ENCODE measurements around the gene DEPDC7.
"Not testable (repeated sequence)": the region's sequence is repeated elsewhere in the genome, so short reads cannot be mapped to it uniquely, and the experiment has no call there.

DEPDC7 gene

DNA sequence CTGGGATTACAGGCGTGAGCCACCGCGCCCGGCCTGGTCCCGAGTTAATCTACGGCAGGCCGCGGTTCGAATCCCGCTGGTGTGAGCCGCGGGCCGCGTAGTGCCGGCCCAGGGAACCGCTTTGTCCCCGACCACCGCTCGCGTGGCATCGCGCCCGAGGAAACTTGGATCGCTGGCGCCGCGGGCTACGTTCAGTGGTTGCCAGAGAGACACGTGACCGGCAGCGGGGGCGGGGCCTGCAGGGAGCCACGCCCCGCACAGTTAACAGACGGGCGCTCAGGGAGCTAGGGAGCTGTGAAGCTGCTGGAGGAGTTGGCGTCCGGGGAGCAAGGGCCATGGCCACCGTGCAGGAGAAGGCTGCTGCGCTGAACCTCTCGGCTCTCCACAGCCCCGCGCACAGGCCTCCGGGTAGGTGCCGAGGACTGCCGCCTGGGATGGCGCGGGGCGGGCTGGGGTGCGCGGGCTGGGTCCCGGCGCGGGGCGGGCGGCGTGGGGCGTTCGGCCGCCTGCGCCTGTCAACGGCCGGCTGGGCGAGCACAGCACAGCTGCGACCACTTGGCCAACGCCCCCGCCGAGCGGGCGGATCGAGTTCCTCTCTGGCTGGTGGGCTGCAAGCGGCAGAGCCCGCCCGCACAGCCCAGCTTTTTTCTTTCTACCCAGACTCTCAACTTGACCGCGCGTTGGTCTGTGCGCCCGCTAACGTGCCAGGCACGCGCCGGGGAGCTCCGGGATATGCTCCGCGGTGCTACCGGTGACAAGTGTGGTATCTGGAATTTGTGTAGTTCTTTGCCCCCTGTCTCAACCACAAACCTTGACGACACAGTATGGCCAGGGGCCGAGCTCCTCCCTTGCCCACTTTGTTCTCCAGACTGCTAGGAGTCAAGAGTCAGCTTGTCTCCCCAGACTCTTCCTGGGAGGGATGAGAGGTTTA is at the start of gene DEPDC7:
Gene DEPDC7 (plus strand): TSS at position 258 of the 931 bp plus-strand sequence. CDS start 78 bp downstream, at position 336.
- DNase-seq (ENCODE audit: low spot score): peak; percentile 85

DNA sequence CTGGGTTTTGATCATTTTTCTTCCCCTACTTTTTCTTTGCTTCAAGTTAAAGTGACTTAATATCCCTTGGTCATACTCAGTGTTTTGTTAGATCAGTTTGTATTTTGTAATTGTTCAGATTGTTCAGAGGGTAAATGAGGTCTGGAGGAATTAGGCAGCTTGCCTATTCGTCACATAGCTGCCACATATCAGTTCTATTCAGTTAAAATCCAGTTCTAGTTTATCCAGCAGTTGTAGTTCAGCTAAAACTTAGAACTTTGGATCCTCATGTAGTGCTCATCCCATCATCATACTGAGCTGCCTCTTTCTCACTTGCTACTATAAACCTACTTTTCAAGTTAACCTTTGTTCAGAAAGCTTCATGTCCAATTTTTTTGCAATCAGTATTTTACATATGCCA is 47.1 kb upstream of the DEPDC7 start:
- no peak for DNase-seq (ENCODE audit: low spot score)

DNA sequence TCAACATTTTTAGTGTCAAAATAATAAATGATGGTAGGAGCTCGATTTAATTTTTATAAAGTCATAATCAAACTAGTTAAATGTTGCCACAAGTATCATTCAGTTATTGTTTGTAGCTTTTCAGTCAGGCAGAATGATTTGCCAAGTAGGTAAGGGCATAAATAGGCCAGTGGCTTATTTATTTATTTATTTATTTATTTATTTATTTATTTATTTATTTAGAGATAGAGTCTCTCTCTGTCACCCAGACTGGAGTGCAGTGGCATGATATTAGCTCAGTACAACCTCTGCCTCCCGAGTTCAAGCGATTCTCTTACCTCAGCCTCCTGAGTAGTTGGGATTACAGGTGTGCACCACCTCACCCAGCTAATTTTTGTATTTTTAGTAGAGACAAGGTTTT is 43.4 kb upstream of the DEPDC7 start:
- not testable (repeated sequence) for DNase-seq (ENCODE audit: low spot score)

DNA sequence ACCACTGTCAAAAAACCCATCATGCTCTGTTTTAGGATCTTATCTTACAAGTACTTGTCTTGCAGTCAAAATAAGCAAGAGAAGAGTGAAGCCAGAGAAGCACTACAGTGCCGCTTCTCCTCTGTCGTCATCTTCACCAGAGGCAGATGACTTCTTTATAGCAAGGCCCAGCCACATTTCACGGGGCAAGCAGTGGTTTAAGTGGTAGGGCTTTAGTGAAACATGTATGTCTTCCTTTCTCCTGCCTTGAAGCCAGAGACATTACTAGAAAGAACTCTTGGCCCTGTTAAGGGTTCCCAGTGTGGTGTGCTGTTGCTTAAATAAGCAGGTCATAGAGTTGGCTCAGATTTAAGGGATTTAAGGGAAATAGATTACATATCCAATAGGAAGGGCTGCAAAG is 42.9 kb upstream of the DEPDC7 start:
- DNase-seq (ENCODE audit: low spot score): no peak

DNA sequence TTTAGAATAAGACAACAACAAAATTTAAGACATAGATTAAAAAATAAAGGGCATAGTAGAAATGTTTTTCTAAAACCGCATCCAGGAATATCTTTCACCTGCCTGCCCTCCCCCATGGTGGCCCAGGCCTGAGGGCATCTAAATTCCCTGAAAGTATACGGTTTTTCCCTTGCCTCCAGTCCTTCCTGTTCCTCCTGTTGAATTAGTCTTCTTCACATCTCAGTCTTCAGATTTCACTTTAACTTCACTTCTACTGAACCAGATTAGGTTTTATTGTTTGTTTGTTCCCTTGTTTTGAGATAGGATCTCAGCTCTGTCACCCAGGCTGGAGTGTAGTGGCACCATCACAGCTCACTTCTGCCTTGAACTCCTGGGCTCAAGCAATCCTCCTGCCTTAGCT is 33.1 kb upstream of the DEPDC7 start:
- no peak for DNase-seq (ENCODE audit: low spot score)

DNA sequence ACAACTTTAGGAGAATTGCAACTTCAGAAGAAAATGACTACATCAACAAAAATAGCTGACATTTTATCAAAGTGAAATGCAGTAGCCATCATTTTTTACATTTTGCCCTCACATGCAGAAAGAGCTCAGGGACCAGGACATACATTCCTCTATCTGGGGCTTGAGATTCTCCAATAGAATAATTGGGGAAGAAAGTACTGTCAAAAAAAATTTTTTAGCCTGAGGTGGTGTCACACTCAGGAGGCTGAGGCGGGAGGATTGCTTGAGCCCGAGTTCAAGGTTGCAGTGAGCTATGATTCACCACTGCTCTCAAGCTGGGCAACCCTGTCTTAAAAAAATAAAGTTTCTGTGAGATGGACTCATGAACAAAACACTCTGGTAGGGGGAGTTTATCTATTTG is 32.2 kb upstream of the DEPDC7 start:
- no peak for DNase-seq (ENCODE audit: low spot score)

DNA sequence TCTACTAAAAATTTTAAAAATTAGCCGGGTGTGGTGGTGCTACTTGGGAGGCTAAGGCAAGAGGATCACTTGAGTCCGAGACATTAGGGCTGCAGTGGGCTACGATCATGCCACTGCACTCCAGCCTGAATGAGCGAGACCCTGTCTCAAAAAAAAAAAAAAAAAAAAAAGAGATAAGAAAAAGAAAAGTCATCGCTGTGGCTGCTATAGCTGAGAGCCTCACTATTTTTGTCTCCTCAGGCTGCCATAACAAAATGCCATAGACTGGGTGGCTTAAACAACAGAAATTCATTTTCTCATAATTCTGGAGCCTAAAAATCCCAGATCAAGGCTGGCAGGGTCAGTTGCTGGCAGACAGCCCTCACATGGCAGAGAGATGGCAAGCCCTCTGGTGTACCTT is 30.1 kb upstream of the DEPDC7 start:
- DNase-seq (ENCODE audit: low spot score): no peak

DNA sequence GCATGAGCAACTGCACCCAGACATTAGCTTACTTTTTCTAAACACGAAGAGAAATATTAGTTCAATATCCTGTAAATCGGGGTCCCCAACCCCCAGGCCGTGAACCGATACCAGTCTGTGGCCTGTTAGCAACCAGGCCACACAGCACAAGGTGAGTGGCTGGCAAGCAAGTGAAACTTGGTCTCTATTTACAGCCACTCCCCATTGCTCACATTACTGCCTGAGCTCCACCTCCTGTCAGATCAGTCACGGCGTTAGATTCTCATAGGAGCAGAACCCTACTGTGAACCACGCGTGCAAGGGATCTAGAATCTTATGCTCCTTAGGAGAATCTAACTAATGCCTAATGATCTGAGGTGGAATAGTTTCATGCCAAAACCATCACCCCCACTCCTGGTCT is 27.8 kb upstream of the DEPDC7 start:
- DNase-seq (ENCODE audit: low spot score): no peak

DNA sequence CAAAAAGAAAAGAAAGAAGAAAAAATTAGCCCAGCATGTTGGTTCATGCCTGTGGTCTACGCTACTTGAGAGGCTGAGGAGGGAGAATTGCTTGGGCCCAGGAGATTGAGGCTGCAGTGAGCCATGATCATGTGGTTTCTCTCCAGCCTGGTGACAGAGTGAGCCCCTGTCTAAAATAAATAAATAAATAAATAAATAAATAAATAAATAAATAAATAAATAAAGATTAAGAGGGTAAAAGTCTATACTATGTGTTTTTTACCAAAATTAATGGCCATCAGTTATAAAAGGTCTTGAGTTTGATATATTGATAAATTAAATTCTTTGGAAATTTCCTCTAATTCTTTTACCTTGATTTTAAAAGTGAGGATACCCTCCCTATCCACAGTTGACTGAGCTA is 25.2 kb upstream of the DEPDC7 start:
- no peak for DNase-seq (ENCODE audit: low spot score)

DNA sequence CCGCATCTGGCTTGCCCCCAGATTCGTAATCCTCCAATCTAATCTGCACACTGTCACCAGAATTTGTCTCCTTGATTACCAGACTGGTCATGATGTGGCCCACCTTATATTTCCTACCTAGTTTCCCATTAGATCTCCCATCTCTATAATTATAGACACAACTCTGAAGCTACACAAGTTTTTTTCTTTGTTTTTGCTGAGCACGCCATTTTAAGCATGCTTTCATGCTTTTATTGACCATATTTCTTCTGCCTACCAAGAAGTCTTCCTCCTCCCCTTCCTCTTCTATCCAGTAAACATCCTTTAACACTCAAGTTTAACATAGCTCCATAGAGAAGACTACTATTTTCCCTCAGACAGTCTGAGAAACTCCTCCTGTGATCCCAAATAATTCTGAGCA is 24.3 kb upstream of the DEPDC7 start:
- DNase-seq (ENCODE audit: low spot score): no peak

DNA sequence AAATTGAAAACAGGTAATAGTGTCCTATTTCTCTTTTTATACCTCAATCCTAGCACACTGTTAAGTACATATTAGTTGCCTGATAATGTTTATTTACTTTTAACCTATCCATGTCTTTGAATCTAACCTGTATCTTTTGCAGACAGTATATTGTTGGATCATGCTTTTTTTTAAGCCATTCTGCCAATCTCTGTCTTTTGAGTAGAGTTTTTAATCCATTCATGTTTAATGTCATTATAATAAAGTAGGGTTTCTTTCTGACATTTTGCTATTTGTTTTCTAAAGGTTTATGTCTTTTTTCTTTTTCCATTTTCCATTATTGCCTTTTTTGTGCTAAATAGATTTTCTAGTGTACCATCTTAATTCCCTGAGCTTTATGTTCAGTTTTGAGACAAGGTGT is 23.8 kb upstream of the DEPDC7 start:
- no peak for DNase-seq (ENCODE audit: low spot score)

DNA sequence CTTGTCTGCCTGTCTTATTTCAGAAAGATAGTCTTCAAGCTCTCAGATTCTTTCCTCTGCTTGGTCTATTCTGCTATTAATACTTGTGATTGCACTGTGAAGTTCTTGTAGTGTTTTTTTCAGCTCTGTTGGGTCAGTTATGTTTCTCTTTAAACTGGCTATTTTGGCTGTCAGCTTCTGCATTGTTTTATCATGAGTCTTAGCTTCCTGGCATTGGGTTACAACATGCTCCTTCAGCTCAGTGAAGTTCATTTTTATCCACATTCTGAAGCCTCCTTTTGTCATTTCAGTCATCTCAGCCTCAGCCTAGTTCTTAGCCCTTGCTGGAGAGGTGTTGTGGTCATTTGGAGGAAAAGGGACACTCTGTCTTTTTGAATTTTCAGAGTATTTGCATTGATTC is 15.5 kb upstream of the DEPDC7 start:
- peak; percentile 56 for DNase-seq (ENCODE audit: low spot score)

DNA sequence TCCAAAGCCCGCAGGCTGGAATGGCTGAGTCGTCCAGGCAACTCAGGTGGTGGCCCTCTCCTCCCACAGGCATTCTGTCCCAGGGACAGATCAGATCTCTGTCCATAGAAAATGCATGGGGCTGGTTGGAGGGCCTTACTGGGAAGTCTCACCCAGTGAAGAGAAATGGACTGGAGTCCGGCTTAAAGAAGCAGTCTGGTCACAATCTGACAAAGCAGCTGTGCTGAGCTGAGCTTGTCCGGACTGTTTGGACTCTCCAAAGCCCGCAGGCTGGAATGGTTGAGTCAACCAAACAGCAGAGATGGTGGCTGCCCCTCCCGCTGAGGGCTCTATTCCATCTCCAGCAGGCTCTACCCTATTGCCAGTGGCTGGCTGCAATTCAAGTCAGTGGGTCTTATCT is 14.4 kb upstream of the DEPDC7 start:
- DNase-seq (ENCODE audit: low spot score): no peak

DNA sequence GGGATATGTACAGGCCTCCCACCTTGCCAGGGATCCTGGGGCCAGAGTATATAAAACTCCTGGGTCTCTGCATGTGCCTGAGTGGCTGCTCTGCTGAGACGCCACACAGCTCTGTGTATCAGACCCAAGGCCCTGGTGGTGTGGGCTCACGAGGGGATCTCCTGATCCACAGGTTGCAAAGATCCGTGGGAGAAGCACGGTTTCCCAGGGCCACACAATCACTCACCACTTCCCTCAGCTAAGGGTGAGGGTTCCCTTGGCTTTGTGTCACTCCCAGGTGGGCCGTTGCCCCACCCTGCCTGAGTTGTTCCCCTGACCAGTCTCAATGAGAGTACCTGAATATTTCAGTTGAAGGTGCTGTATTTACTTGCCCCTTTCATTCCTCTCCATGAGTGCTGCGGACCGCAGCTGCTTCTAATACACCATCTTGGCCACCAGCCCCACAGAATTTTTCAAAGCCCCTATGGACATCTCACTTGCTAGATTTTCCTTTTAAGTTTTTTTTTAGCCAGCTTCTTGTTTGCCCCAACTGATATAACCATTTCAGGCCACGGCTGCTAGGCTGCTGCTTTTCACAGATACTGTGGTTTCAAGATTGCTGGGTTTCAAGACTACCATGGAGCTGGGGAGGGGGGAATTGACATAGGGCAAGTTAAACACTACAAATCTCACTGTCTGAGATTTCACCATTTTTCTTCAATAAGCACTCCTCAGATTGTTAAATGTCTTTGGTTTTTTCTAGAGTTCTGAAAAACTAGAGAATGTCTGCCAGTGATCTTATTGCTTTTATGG is 13.7 kb upstream of the DEPDC7 start:
- no peak for DNase-seq (ENCODE audit: low spot score)

DNA sequence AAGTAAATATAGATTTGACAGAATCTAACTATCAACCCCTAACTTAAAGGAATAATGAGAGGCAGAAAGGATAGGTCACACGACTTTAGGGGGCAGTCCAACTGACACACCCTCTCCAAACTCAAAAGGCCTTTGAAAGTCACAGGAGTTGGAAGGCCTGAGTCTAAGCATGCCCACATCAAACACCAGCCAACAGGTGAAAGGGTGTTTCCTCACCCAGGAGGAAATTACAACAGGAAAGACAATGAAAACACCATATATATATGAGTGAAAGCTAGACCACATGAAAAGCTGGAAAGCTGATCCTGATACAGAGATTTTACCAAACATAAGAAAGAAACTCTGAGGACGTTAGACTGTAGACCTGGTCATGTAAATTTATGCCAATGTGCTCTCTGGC is 10.5 kb upstream of the DEPDC7 start:
- no peak for DNase-seq (ENCODE audit: low spot score)

DNA sequence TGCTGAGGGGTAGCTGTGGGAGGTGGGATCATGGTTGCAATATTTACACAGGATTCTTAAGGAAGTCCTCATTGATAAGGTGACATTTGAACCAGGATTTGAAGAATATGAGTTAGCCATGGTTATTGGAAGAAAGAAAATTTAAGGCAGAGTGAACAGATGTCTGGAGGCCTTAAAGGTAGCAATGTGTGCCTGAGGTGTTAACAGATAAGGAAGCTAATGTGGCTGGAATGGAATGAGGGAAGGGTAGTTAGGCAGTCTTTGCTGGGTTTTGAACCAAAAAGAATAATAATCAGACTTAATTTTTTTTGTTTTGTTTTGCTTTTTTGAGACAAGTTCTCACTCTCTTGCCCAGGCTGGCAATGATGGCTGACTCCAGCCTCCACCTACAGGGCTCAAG is 9.7 kb upstream of the DEPDC7 start:
- no peak for DNase-seq (ENCODE audit: low spot score)

DNA sequence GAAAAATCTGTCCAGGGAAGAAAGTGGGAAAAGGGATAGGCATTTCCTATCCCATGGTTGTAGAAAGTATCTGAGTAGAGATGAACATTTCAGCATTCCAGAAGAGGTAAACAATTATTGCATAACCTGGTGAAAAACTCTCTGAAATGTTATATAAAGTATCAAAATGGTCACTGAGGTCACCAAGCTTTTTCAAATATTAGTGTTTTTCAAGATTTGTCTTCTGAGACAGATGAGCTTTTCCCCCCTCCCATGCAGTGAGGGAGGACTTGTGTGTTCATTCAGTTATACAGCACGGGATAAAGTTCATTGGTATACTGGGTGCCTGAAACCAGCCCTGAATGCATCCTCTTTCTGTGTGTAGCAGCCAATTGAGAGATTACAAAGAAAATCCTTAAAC is 1.9 kb upstream of the DEPDC7 start:
- DNase-seq (ENCODE audit: low spot score): no peak

DNA sequence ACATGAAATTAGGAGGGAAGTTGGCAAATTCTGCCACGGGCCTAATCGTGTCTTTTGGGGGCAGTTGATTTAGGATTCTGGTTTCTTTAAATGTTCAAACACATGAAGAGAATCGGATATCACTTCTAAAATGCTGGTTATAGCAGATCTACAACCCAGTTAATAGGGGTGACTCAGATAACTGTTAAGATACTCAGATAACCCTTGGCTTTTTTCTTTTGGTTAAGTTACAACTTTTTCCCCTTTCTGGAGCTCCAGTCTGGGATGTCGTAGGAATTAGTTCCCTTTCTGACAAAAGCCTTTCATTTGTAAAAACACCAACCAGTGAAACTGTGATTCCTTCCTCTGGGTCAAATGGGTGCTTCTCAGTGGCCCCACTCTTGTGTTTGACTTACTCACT is 976 bp downstream of the DEPDC7 start:
- DNase-seq (ENCODE audit: low spot score): no peak

DNA sequence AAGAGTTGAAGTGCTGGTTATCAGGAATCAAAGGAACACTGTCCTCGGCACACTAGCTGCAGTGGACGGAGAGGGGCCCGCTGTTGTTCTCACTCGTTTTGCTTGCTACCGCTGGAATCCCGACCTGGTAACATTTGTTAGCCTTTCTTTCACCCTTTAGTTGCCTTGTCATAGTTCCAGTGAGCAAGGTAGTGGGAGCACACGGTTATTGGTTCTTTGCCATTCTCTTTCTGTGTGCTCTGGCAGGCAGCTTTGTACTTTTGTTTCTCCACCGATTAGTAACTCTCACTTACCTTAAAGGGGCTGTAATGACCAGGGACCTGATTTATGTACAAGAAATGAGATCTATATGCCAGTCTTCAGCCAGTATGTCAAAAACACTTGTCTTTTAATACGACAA is 1.8 kb downstream of the DEPDC7 start:
- DNase-seq (ENCODE audit: low spot score): no peak

DNA sequence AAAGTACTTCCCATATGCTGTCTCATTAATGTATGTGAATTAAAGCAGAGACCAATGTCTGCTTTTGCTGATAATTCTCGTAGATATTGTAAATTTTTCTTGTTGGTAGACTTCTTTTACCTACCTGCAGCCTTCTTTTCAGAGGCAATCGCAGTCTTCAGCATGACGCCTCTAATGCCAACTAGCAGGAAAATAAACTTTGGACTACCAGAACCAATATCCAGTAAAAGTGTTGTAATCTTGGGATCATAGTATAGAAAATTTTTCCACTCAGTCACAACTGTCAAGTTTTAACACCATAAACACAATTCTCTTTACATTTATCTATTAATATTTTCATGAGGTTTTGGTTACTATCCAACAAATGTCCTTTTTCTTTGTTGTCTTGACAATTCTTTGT is 2.3 kb downstream of the DEPDC7 start:
- DNase-seq (ENCODE audit: low spot score): no peak

DNA sequence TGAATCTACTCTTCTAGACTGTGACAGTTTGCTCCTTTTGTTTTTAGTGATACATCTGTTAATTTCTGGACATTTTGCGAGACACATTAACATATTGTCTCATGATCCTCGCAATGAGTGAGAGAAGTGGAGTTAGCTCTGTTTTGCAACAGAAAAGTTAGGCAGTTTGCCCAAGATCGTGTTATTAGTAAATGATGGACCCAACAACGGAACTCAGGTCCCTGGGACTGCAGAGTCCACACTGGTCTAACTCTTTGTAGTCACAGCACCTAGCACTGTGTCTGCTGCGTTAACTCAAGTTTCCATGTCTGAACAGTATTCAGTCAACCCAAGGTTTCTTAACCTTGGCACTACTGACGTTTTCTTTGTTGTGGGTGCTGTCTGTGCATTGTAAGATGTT is 3.2 kb downstream of the DEPDC7 start:
- DNase-seq (ENCODE audit: low spot score): no peak

DNA sequence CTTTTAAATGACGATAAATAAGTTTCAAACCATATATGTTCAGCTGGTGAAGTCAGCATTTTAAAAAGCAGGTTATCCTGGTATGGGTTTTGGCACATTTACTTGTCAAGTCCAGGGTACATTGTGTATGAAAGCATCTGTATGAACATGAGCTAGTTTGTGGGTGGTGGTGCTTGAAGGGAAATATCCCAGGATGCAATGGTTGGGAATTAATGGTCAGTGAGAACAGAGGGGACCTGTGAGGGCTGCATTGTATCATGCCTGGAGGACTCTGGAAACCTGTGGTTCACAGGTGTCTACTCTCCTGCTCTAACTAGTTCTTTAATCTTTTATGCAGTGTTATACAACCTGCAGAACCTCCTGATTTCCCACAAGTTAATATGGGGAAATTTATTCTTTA is 5.8 kb downstream of the DEPDC7 start:
- no peak for DNase-seq (ENCODE audit: low spot score)

DNA sequence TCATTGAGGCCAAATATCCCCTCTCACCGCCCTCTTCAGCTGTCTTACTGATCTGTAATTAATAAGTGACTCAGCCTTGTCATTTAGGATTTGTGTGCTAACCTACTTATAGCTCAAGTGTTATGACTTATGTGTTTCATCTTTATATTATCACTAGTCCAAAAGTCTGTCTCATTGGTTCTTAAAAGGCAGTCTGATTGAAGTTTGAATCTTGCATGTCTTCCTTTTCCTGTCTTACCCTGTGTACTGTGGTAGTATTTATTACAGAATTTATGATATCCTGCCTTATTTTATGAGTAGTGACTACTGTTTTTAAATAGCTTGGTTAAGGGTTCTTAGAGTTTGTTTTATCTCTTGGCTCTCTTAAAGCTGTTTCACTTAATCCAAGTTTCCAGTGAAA is 6.3 kb downstream of the DEPDC7 start:
- DNase-seq (ENCODE audit: low spot score): no peak

All from kidney tubule cell (primary cell).